ENCODE measurements around the gene GIT1.
A peak's percentile ranks its signal among the peaks of the same experiment; 100 is the strongest.

GIT1 gene

DNA sequence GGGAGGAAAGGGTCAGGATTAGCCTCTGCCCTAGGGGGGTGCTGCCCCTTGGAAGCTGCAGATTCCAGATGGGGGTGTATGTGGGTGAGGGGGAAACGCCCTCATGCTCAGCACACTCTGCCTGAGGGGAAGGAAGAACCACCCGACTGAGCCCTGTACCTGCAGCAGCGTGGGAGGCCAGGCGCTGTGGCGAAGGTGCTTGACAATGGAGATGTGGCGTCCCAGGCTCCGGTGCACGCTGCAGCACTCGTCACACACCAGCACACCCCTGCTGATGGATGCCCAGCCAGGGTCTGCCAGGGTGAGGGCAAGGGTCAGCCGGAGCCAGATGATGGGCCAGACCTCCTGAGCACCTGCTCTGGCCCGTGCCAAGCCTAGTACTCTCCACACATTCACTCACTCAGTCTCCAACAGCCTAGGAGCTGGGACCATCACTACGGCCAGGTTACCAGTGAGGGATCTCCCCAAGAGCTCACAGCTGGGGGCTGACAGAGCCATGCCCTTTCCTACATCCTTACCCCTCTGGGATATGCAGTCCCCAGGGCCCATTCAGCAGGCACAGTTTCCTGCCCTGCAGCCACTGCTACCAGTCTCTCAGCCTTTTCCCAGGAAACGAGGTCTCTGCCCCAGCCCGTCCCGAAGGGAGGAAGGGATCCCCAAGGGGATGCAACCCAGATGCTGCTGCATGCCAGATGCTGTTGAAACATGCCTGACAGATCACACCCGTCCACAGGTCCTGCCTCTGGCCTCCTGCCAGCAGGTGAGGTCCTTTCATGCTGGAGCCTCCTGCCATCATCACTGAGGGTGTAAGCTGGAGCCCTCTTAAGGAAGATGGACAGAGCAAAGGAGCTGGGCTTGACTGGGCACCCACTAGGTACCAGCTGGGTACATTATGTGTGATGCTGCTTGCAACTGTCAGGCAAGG is 5.9 kb downstream of the GIT1 start:
- no peaks in the 10 kb centered on the region for H3K9me3 ChIP-seq (ENCODE audit: control insufficient read depth, low read length)
- H3K36me3 ChIP-seq (ENCODE audit: control insufficient read depth, insufficient read depth, low read length, severe bottlenecking), result peaks cover 25% of the 10 kb centered on the region
- DNase-seq (ENCODE audit: low read depth), result no peak
- H3K27me3 ChIP-seq (replicated peaks; ENCODE audit: control insufficient read depth, insufficient read depth, low read length), result no peaks in the 10 kb centered on the region
- no peak overlapping the region for H3K4me3 ChIP-seq (ENCODE audit: low read length)
- peaks cover 17% of the 10 kb centered on the region for H3K4me1 ChIP-seq (ENCODE audit: control insufficient read depth, insufficient read depth, low read length)
- no peak overlapping the region for H3K9ac ChIP-seq (ENCODE audit: low read length)

DNA sequence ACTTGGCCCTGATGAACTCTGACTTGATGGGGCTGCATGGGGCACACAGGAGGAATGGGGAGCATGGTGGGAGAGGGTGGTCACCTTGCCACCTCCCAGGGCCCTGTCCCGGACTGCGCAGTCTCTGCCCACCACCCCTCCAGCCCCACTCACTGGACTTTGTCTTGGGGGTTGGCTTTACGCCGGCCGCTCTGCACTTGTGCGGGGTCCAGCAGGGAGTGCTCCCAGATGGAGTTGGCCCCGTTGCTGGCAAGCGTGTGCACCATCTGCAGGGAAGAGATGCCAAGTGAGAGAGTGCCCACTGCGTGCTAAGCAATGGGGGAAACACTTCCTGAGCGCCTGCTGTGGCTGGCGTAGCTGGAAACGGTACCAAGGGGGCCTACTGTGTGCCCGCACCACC is 6.7 kb downstream of the GIT1 start:
- DNase-seq (ENCODE audit: low read depth), result no peak
- H3K9ac ChIP-seq (ENCODE audit: low read length), result no peak overlapping the region
- peaks cover 9% of the 10 kb centered on the region for H3K4me1 ChIP-seq (ENCODE audit: control insufficient read depth, insufficient read depth, low read length)
- H3K4me3 ChIP-seq (ENCODE audit: low read length), result no peak overlapping the region
- peaks cover 25% of the 10 kb centered on the region for H3K36me3 ChIP-seq (ENCODE audit: control insufficient read depth, insufficient read depth, low read length, severe bottlenecking)
- H3K9me3 ChIP-seq (ENCODE audit: control insufficient read depth, low read length), result no peaks in the 10 kb centered on the region
- no peaks in the 10 kb centered on the region for H3K27me3 ChIP-seq (replicated peaks; ENCODE audit: control insufficient read depth, insufficient read depth, low read length)

DNA sequence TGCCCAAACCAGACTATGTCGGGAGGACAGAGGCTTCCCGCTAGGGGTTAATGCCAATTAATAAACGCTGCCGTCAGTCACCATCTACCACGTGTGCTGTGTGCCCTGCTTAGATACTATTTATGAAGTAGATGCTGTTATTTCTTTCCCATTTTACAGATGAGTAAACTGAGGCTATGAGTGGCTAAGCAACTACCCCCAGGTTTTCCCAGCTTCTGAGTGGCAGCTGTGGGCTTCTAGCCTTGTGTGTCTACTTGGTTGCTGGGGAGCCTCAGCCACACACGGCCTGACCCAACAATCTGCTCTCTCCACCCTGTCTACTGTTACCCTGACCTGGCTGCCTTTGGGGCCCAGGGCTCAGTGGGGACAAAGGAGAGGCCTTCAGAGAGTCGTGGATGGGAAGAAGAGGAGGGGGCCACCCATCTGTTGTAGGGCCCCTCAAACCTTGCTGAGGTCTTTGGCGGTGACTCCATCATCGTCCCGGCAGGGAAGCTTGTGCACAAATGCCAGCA is 7.1 kb downstream of the GIT1 start:
- H3K9ac ChIP-seq (ENCODE audit: low read length), result no peak overlapping the region
- no peak overlapping the region for H3K4me3 ChIP-seq (ENCODE audit: low read length)
- H3K4me1 ChIP-seq (ENCODE audit: control insufficient read depth, insufficient read depth, low read length), result peaks cover 5% of the 10 kb centered on the region
- DNase-seq (ENCODE audit: low read depth), result no peak
- no peaks in the 10 kb centered on the region for H3K27me3 ChIP-seq (replicated peaks; ENCODE audit: control insufficient read depth, insufficient read depth, low read length)
- peaks cover 25% of the 10 kb centered on the region for H3K36me3 ChIP-seq (ENCODE audit: control insufficient read depth, insufficient read depth, low read length, severe bottlenecking)
- no peaks in the 10 kb centered on the region for H3K9me3 ChIP-seq (ENCODE audit: control insufficient read depth, low read length)

DNA sequence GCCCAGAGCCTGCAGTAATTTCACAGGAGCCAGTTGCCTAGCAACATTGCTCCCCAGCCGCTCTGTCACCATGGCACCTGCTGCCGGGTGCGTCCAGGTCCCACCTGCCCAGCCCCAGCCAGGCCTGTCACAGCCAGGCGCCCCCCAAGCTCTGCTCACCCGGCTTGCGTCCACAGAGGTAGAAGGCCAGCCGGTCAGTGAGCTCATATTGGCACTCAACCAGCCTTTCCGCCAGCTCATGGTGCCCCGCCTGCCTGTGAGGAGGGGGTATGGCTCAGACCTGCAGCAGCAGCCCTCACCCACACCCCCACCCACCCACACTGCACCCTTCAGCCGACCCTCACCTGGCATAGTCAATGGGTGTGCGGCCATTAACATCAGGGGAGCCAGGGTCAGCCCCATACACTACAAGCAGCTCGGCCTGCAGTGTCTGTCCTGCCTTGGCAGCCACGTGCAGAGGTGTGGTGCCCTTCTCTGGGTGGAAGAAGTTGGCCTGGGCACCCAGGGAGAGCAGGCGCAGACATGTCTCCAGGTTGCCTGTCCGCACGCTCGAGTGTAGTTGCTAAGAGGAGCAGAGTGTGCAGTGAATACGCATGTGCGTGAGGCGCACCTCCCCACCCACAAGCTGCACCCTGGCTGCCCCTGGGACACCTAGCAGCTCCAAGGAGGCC is 7.7 kb downstream of the GIT1 start:
- Histone ChIP-seq H3K27me3 (replicated peaks; ENCODE audit: control insufficient read depth, insufficient read depth, low read length) (no peaks in the 10 kb centered on the region), H3K4me3 (ENCODE audit: low read length) (no peak overlapping the region), H3K36me3 (ENCODE audit: control insufficient read depth, insufficient read depth, low read length, severe bottlenecking) (peaks cover 31% of the 10 kb centered on the region), H3K9ac (ENCODE audit: low read length) (no peak overlapping the region), H3K9me3 (ENCODE audit: control insufficient read depth, low read length) (no peaks in the 10 kb centered on the region), H3K4me1 (ENCODE audit: control insufficient read depth, insufficient read depth, low read length) (no peaks in the 10 kb centered on the region)
- no peak for DNase-seq (ENCODE audit: low read depth)

DNA sequence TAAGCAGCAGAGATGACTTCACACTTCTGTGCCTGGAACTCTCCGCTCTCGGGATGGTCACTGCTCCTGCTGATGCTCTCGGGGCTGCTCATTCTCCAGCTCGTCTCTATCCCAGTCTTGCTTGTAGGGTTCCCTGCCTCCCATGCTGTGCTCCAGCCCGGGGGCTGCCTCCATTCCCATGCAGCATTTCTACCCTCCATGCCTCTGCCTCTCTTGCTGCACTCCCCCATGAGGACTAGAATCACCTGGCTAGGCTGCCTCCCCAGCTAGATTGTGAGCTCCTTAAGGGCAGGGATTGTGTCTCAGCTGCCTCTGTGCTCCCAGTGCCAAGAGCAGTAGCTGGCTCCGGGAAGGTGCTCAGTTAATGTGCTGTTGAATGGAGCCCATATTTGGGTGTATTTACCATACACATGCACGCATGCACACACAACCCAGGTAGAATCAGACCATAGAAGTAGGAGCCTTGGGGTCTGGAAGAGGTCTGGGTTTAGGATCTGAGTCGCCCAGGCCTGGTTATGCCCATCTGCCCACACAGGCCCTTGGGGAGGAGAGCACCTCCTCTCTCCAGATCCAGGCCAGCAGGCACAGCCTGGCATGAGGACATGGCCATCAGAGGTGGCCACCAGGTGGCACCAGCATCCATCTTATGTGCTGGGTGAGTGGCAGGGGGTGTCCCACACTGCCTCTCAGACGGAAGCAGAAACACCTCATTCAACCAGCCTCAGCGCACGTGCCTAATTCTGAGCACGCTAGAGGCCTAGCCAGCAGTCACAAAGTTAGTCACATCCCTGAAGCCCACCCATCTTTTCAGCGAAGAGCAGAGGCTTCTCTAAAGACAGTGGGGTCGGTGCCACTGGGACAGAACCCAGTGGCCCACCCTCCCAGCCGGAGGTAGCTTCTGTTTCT is 9.3 kb downstream of the GIT1 start:
- peaks cover 47% of the 10 kb centered on the region for H3K36me3 ChIP-seq (ENCODE audit: control insufficient read depth, insufficient read depth, low read length, severe bottlenecking)

DNA sequence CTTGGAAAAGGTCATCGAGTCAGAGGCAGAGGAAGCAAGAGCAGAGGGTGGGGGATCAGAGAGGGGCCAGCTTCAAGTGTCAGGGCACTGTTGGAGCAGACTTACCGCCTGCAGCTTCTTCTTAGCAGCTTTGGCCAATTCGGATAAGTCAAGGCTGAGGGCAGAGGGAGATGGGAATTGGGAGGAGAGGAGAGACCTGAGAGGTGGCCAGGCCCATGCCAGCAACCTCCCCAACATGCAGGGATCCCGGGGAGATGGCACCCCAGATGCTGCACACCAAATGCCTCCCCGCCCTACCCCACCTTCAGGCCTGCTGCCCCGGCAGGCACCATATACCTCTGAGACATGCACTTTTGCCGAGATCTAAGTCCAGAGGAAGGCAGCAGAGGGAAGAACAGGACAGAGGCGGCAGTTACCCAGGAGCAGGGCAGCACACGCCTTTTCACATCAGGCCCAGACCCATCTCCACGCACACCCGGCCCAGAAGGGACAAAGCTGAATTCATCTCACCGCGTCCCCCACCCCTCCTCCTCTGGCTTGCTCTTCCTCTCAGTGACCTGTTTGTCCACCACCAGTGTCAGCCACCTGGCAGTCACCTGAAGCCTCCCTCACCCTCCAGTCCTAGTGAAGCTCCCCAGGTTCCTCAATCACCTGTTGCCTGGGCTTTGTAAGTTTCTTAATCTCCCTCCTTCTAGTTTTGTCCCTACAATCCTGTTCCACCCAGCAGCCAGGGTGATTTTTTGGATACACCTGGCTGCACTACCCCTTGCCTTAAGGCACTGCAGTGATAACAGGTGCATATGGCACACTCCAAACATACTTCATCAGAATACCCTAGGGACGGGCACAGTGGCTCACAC is 10.6 kb downstream of the GIT1 start:
- H3K9ac ChIP-seq (ENCODE audit: low read length), result no peak overlapping the region
- no peak for DNase-seq (ENCODE audit: low read depth)
- H3K9me3 ChIP-seq (ENCODE audit: control insufficient read depth, low read length), result no peaks in the 10 kb centered on the region
- no peak overlapping the region for H3K4me3 ChIP-seq (ENCODE audit: low read length)
- no peaks in the 10 kb centered on the region for H3K4me1 ChIP-seq (ENCODE audit: control insufficient read depth, insufficient read depth, low read length)
- H3K27me3 ChIP-seq (replicated peaks; ENCODE audit: control insufficient read depth, insufficient read depth, low read length), result no peaks in the 10 kb centered on the region
- H3K36me3 ChIP-seq (ENCODE audit: control insufficient read depth, insufficient read depth, low read length, severe bottlenecking), result peaks cover 60% of the 10 kb centered on the region

More for the DNA sequence above, 9.3 kb downstream of the GIT1 start:
- no peak overlapping the region for H3K9ac ChIP-seq (ENCODE audit: low read length)
- H3K4me1 ChIP-seq (ENCODE audit: control insufficient read depth, insufficient read depth, low read length), result no peaks in the 10 kb centered on the region
- no peak overlapping the region for H3K4me3 ChIP-seq (ENCODE audit: low read length)
- peak; percentile 88 for DNase-seq (ENCODE audit: low read depth)
- no peaks in the 10 kb centered on the region for H3K9me3 ChIP-seq (ENCODE audit: control insufficient read depth, low read length)
- no peaks in the 10 kb centered on the region for H3K27me3 ChIP-seq (replicated peaks; ENCODE audit: control insufficient read depth, insufficient read depth, low read length)

DNA sequence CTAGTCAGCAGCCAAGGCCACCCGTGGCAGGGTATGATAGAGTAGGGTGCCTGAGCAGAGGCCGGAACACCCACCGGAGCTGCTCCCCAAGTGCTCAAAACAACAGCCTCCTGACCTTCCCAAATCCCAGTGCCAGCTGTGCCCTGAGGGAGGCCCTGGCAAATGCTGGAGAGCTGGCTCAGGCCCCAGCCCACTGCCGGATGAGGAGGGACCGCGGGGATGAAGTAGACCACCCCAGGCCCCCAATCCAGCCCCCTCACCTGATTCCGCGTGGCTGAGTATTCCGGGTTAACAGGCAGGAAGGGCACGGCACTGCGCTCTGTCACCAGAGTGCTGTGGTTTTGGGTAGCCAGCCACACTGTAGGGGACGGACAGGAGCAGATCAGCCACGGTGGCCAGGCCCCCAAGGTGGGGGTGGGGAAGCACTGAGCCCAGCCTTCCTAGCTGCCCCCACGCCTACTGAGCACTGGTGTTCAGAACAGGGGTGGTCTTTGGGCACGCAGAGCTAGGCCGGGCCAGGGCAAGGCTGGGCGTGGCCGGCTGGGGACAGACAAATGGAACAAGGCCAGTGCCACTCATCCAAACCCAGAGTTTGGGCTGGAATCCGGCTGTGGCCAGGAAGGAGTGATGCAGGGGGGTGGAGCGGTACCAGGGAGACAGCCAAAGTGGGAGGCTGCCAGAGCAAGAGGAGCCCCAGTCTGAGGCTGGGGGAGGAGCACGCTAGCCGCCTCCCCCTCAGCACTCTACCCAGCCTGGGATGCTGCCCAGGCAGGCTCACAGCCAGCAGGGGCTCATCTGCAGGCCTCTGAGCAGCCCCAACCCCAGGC is 11.8 kb downstream of the GIT1 start:
- Histone ChIP-seq H3K36me3 (ENCODE audit: control insufficient read depth, insufficient read depth, low read length, severe bottlenecking) (peaks cover 64% of the 10 kb centered on the region), H3K9me3 (ENCODE audit: control insufficient read depth, low read length) (no peaks in the 10 kb centered on the region), H3K4me1 (ENCODE audit: control insufficient read depth, insufficient read depth, low read length) (no peaks in the 10 kb centered on the region), H3K9ac (ENCODE audit: low read length) (no peak overlapping the region), H3K4me3 (ENCODE audit: low read length) (no peak overlapping the region), H3K27me3 (replicated peaks; ENCODE audit: control insufficient read depth, insufficient read depth, low read length) (no peaks in the 10 kb centered on the region)
- no peak for DNase-seq (ENCODE audit: low read depth)

DNA sequence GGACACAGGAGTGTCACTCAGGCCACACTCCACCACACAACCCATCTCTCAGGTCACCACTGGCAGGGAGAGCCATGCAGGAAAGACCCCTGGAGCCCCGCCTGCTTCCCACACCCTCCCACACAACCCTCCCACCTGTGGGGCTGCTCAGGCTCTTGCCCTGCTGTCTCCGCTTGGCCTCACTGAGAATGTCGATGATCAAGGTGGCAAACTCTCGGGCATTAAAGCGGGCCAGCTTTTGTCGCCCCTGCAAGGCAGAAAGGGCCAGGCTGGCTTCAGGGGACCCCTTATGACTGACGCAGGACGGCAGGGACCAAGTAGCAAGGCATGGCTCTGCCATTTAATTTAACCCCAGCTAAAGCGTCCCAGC is 12.5 kb downstream of the GIT1 start:
- no peak for DNase-seq (ENCODE audit: low read depth)
- Histone ChIP-seq H3K4me1 (ENCODE audit: control insufficient read depth, insufficient read depth, low read length) (peaks cover 5% of the 10 kb centered on the region), H3K9ac (ENCODE audit: low read length) (no peak overlapping the region), H3K36me3 (ENCODE audit: control insufficient read depth, insufficient read depth, low read length, severe bottlenecking) (peaks cover 58% of the 10 kb centered on the region), H3K27me3 (replicated peaks; ENCODE audit: control insufficient read depth, insufficient read depth, low read length) (no peaks in the 10 kb centered on the region), H3K9me3 (ENCODE audit: control insufficient read depth, low read length) (no peaks in the 10 kb centered on the region), H3K4me3 (ENCODE audit: low read length) (no peak overlapping the region)

DNA sequence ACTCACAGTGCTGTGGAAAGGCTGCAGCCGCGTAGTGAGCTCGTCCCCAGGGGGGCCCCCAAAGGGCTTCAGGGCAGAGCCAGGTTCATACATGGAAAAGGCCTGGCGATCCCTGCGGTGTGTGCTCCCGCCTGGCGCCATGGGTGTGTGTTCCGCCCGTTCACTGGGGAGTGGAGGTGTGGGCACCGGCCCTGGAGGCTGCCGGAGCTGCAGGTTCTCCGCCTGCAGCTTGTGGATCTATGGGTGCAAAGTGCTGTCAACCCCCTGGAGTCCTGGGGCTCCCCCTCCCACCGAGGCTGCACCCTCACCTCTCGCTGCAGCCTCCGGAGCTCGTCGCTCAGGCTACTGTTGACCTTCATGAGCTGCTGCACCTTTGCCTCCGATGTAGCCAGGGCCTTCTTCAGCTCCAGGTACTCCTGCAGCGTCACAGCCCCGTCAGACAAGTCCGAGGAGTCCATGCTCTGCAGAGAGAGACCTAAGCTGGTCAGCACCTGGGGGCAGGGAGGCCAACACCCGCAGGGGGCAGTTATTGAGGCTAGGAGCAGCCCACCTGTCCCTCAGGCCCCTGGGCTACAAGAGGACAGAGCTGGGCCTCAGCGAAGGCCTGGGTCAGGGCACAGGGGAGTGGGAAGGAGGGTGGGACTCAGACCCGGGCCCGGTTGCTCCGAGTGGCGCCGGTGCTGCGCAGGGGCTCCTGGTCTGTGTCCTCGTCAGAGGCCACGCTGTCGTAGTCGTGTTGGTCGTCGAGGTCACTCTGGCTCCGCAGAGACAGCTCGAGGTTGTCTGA is 13.0 kb downstream of the GIT1 start:
- Histone ChIP-seq H3K4me1 (ENCODE audit: control insufficient read depth, insufficient read depth, low read length) (peaks cover 10% of the 10 kb centered on the region), H3K9ac (ENCODE audit: low read length) (no peak overlapping the region), H3K36me3 (ENCODE audit: control insufficient read depth, insufficient read depth, low read length, severe bottlenecking) (peaks cover 58% of the 10 kb centered on the region), H3K9me3 (ENCODE audit: control insufficient read depth, low read length) (no peaks in the 10 kb centered on the region), H3K4me3 (ENCODE audit: low read length) (no peak overlapping the region), H3K27me3 (replicated peaks; ENCODE audit: control insufficient read depth, insufficient read depth, low read length) (no peaks in the 10 kb centered on the region)
- DNase-seq (ENCODE audit: low read depth), result no peak

All from adipocyte (in vitro differentiated cells).